Prostate gland (tissue), 2 donors: ENCODE measurements around the gene THAP7. TPM values are rescaled to one million over a fixed set of nuclear protein-coding genes. Genes with fewer than 3 reads are reported as not detected.
A peak's percentile ranks its signal among the peaks of the same experiment; 100 is the strongest.

Experiments
- DNase-seq: peaks from one replicate; pipeline ENCODE4 v3.0.0-alpha.2; 2019; ENCODE audit warnings: low spot score
- H3K27ac ChIP-seq, 2 donors: fragments of 200-600 bp; sonication (generic); 2 replicates each; pipeline ENCODE4 v1.5.1; 2017 to 2019
- H3K27me3 ChIP-seq: fragments of 200-600 bp; sonication (generic); replicated peaks from 2 replicates; pipeline ENCODE4 v1.5.1; 2019; ENCODE audit not compliant: insufficient read depth
- H3K36me3 ChIP-seq, 2 donors: fragments of 200-600 bp; sonication (generic); 1 replicate in 1 of 2; 2 replicates in 1 of 2; pipeline versions ENCODE4 v1.5.1 to v1.8.1; 2017 to 2019
- H3K4me1 ChIP-seq: fragments of 200-600 bp; sonication (generic); replicated peaks from 2 replicates; pipeline ENCODE4 v1.5.1; 2019
- H3K4me3 ChIP-seq, 2 donors: fragments of 200-600 bp; sonication (generic); 2 replicates each; pipeline ENCODE4 v1.5.1; 2017 to 2019
- H3K9me3 ChIP-seq: fragments of 200-600 bp; sonication (generic); 2 replicates; pipeline ENCODE4 v1.5.1; 2017
- POLR2A ChIP-seq: fragments of 450-650 bp; IDR thresholded peaks from one replicate; pipeline ENCODE4 v1.6.1; 2016; ENCODE audit warnings: antibody characterized with exemption, mild to moderate bottlenecking
- POLR2AphosphoS5 ChIP-seq: sonication (generic); formaldehyde crosslinking; IDR thresholded peaks from one replicate; pipeline ENCODE4 v1.6.1; 2017; ENCODE audit warnings: antibody characterized with exemption
- WGBS: methylation state at CpG from one replicate; pipeline ENCODE4 v1.1.5; 2018; 5-methylcytosine and 5-hydroxymethylcytosine counted together
- intact Hi-C: fragments of 100-400 bp; cut with DNase I; formaldehyde crosslinking; loops from one replicate; pipeline ENCODE4 v1.14.2; 2022
- total RNA-seq, 2 donors: library from RNA; depleted of rRNA; stranded (reverse); fragments of >200 nt; gene quantifications; one replicate each; pipeline ENCODE4 v1.1.0, GENCODE V29; 2016
- TF ChIP-seq, protein P1 (sequence below), 4 experiments: fragments of 200-600 bp in 2 of 4; fragments of 450-650 bp in 2 of 4; sonication (generic) in 2 of 4; IDR thresholded peaks; 1 replicate in 3 of 4; 2 replicates in 1 of 4; pipeline ENCODE4 v1.5.1; 2016 to 2019; ENCODE audit warnings: antibody characterized with exemption in 4 of 4, mild to moderate bottlenecking in 2 of 4, moderate library complexity in 2 of 4

Gene THAP7
- total RNA-seq, 2 donors from 2014 or later = 77.7 to 83.1 TPM

GRCh38 chr22:21033895-21034294, 32.0 kb upstream of the THAP7 start:
- Histone ChIP-seq H3K27me3 (no peaks in the 10 kb centered on the region), H3K4me1 (peaks cover 5% of the 10 kb centered on the region), H3K4me3 (no peak overlapping the region), H3K9me3 (no peaks in the 10 kb centered on the region), H3K27ac (no peak overlapping the region), H3K36me3 (no peaks in the 10 kb centered on the region)
- intact Hi-C loops = no loop called here
- no peak for DNase-seq
- TF ChIP-seq, protein P1, sequence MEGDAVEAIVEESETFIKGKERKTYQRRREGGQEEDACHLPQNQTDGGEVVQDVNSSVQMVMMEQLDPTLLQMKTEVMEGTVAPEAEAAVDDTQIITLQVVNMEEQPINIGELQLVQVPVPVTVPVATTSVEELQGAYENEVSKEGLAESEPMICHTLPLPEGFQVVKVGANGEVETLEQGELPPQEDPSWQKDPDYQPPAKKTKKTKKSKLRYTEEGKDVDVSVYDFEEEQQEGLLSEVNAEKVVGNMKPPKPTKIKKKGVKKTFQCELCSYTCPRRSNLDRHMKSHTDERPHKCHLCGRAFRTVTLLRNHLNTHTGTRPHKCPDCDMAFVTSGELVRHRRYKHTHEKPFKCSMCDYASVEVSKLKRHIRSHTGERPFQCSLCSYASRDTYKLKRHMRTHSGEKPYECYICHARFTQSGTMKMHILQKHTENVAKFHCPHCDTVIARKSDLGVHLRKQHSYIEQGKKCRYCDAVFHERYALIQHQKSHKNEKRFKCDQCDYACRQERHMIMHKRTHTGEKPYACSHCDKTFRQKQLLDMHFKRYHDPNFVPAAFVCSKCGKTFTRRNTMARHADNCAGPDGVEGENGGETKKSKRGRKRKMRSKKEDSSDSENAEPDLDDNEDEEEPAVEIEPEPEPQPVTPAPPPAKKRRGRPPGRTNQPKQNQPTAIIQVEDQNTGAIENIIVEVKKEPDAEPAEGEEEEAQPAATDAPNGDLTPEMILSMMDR (IDR thresholded peaks at IDR 0.05) = no peak
- no peak for TF ChIP-seq POLR2AphosphoS5
- TF ChIP-seq POLR2A = no peak
- WGBS = 94% methylated on average over 3 of the region's 3 CpGs

- Histone ChIP-seq H3K27me3 (no peaks in the 10 kb centered on the region), H3K4me3 (peak overlapping the region in 1 of 2 donors; percentile 38), H3K9me3 (no peaks in the 10 kb centered on the region), H3K4me1 (peaks cover 5% of the 10 kb centered on the region), H3K27ac (no peak overlapping the region), H3K36me3 (no peaks in the 10 kb centered on the region)
- WGBS = 89% methylated on average over 11 of the region's 12 CpGs
- no peak for TF ChIP-seq POLR2AphosphoS5
- TF ChIP-seq POLR2A = no peak
- TF ChIP-seq, protein P1 (IDR thresholded peaks at IDR 0.05) = no peak
- DNase-seq = no peak
- intact Hi-C loops = no loop called here
Measured at GRCh38 chr22:21032868-21033688, 31.2 kb upstream of the THAP7 start.

- intact Hi-C loops = no loop called here
- Histone ChIP-seq H3K36me3 (no peaks in the 10 kb centered on the region), H3K27ac (no peak within 1 kb of the TSS), H3K27me3 (no peaks in the 10 kb centered on the region), H3K4me3 (peak within 1 kb of the TSS; percentile 33 to 38), H3K4me1 (peaks cover 5% of the 10 kb centered on the region), H3K9me3 (no peaks in the 10 kb centered on the region)
- no peak for DNase-seq
- WGBS = 11% methylated on average over 55 of the region's 59 CpGs
- no peak for TF ChIP-seq POLR2A
- TF ChIP-seq, protein P1 (IDR thresholded peaks at IDR 0.05) = no peak
- no peak for TF ChIP-seq POLR2AphosphoS5
Measured at GRCh38 chr22:21032037-21032867, 30.3 kb upstream of the THAP7 start, which contains the start of gene SLC7A4. TSS of gene SLC7A4 (minus strand) at chr22:21032561. CDS start at chr22:21031812, 749 bp downstream.

- WGBS = 92% methylated on average over 18 of the region's 18 CpGs
- TF ChIP-seq, protein P1 (IDR thresholded peaks at IDR 0.05) = no peak
- TF ChIP-seq POLR2A (no peak), POLR2AphosphoS5 (no peak)
- H3K27ac ChIP-seq = no peak overlapping the region
- peak overlapping the region; percentile 33 to 38 for H3K4me3 ChIP-seq
- no peaks in the 10 kb centered on the region for H3K9me3 ChIP-seq
- peaks cover 5% of the 10 kb centered on the region for H3K4me1 ChIP-seq
- no peaks in the 10 kb centered on the region for H3K36me3 ChIP-seq
- intact Hi-C loops = no loop called here
- no peak for DNase-seq
- H3K27me3 ChIP-seq = no peaks in the 10 kb centered on the region
Measured at GRCh38 chr22:21031545-21032036, 29.7 kb upstream of the THAP7 start.
